Stimulated activated CD8-positive, alpha-beta memory T cell treated with anti-CD3 and anti-CD28 coated beads, Interleukin-12 subunit alpha, Interleukin-12 subunit beta, amount 100 ng/mL, for 1 hour (primary cell): ENCODE results near the gene ZNF841.
"Not testable (repeated sequence)": the region's sequence is repeated elsewhere in the genome, so short reads cannot be mapped to it uniquely, and the experiment has no call there.

Source experiments
- DNase-seq: peaks from one replicate; pipeline ENCODE4 v3.0.0-alpha.2; 2020; ENCODE audit warnings: low read depth

Gene ZNF841

DNA sequence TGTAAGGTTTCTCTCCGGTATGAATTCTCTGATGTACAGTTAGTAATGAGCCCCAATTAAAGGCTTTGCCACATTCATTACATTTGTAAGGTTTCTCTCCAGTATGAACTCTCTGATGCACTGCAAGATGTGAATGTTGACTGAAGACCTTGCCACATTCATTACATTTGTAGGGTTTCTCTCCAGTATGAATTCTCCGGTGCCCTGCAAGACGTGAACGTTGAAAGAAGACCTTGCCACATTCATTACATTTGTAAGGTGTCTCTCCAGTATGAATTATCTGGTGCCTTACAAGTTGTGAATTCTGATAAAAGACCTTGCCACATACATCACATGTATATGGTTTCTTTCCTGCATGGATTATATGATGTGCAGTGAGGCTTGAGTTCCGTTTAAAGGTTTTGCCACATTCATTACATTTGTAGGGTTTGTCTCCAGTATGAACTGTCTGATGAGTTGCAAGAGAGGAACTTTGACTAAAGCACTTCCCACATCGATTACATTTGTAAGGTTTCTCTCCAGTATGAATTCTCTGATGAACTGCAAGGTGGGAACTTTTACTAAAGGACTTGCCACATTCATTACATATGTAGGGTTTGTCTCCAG lies 29.2 kb downstream of the ZNF841 start:
- no peak for DNase-seq

DNA sequence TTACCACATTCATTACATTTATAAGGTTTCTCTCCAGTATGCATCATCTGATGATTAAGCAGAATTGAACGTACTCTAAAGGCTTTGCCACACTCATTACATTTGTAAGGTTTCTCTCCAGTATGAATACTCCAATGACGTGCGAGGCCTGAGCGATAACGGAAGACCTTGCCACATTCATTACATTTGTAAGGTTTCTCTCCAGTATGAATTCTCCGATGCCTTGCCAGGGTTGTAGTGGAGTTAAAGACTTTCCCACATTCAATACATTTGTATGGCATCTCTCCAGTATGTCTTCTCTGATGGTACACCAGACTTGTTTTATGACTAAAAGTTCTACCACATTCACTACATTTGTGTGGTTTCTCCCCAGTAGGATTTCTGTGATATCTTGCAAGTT lies 30.2 kb downstream of the ZNF841 start:
- no peak for DNase-seq

DNA sequence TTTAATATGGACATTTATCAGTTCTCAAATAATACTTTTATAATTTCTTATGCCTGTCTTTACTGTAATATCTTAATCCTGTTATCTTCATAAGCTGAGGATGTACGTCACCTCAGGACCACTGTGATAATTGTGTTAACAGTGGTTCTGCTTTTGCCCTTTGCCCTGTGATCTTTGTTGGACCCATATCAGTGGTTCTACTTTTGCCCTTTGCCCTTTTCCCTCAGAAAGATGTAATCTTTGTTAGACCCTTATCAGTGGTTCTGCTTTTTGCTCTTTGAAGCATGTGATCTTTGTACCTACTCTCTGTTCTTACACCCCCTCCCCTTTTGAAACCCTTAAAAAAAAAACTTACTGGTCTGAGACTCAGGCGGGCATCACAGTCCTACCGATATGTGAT lies 39.1 kb downstream of the ZNF841 start:
- DNase-seq, result not testable (repeated sequence)

DNA sequence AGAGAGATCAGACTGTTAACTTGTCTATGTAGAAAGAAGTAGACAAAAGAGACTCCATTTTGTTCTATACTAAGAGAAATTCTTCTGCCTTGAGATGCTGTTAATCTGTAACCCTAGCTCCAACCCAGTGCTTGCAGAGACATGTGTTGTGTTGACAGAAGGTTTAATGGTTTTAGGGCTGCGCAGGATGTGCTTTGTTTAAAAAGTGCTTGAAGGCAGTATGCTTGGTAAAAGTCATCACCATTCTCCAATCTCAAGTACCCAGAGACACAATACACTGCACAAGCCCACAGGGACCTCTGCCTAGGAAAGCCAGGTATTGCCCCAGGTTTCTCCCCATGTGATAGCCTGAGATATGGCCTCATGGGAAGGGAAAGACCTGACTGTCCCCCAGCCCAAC lies 43.8 kb downstream of the ZNF841 start:
- not testable (repeated sequence) for DNase-seq

DNA sequence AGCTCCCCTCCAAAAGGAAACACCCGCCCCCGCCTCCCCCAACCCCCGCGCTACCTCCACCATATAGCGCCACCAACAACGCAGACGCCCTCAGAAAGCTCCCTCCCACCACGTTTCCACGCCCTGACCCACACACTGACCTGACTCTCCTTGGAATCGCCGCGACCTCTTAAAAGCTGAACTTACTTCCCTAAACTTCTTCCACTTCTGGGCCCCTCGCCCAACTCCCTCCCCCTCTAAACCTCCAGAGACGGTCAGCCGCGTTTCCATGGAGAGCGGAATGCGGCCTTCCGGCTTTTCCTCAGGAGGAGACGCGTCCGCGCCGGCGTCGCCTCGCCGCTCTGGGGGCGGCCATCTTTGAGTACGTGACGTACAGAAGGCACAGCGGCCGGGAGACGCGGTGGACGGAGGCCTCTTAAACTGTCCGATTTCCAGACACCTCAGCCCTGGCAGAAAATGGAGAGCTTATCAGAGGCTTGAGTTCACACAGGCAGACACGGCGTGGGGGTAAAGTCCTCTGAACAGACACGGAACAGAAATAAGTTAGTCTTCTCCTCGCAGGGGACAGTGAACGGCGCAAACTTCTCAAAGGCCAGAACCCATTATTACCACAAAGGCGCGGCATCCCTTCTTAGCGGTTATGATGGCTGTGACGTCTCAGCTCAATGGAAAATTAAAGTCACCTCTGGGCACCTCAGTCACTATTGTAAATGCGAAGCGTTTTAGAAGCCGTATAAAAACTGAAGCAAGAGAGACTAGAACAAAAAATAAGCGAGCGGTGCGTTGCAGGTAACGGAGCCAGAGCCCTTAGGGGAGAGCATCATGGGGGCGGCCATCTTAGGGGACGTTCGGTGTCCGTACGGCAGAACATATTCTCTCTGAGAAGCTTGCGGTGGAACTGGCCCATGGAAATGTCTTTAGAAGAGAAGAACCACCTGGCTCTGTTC lies 46.7 kb downstream of the ZNF841 start, which contains the start of gene ZNF432:
Gene ZNF432, minus strand, starts transcription at position 284 of the 947 bp plus-strand sequence. CDS start 1,970 bp downstream, outside the sequence.
- DNase-seq, result peak; percentile 74

DNA sequence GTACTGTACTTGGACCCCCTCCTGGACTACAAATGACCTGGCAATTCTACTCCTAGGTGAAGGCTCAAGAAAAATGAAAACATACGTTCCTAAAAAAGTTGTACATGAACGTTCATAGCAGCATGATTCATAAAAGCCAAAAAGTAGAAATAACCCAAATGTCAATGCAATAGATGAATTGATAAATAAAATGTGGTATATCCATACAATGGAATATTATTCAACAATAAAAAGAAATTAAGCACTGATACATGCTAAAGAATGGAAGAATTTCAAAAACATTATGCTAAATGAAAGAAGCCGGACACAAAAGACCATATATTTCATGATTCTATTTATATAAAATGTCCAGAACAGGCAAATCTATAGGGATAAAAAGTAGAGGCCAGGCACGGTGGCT lies 56.4 kb downstream of the ZNF841 start:
- no peak for DNase-seq

DNA sequence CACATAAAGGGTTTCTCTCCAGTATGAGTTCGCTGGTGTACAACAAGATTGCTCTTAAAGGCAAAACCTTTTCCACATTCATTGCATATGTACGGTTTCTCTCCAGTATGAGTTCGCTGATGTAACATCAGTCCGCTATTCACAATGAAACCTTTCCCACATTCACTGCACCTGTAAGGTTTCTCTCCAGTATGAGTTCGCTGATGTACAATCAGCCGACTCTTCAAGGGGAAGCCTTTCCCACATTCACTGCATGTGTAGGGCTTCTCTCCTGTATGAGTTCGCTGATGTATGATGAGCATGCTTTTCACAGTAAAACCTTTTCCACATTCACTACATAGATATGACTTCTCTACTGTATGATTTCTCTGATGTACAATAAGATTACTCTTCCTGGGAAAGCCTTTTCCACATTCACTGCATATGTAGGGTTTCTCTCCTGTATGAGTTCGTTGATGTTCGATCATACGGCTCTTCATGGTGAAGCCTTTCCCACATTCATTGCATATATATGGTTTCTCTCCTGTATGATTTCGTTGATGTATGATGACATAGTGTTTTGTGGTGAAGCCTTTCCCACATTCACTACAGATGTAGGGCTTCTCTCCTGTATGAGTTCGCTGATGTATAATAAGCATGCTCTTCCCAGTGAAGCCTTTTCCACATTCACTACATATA lies 61.4 kb downstream of the ZNF841 start:
- DNase-seq, result no peak

DNA sequence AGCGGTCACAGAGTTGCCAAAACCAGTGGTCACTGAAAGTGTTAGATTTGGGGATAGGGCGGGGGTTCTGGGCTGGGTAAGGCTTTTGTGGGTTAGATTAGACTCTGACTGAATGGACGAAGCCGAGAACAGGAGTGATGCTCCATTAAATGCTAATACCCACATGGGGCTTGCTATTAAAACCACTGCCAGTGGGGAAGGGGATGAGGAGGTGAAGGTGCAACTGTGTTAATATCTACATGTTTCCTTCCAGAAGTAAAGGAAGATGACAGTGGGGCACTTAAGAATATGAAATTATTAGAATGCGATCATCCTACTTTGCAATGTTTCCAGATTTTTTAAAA lies 66.8 kb downstream of the ZNF841 start:
- no peak for DNase-seq

DNA sequence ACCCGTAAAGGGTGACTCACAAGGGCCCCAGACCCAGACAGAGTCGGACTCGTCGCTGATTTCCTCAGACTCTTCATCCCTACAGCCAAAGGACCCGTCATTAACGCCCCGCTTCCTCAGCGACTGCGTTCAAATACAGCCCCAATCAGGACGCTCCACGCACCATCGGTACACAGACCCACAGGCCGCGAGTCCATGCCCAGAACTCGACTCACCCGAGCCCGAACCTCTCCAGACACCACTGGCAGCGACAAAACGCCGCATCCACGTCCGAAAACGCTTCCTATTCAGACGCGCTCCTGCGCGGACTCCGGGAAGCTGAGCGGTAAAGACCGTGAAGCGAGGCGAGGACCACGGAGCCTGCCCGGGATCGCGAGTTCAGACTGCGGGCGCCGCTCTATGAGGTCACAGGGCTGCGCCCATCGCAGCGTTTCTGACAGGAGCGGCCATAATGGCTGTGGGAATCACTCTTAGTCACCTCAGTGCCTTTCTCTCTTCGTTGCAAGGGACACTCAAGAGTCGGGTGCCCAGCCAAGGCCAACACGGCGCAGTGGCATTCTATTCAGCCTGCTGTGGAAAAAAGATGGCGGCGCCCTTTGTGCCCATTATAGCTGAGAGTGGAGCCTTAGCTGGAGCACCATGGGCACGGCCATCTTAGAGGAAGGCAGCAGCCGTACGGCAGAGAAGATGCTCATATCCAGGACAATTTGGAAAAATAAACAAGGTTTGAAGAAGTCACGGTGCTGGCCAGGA lies 67.4 kb downstream of the ZNF841 start, which contains the start of gene ZNF614:
Gene ZNF614, minus strand, starts transcription at position 353 of the 753 bp plus-strand sequence. CDS start 2,634 bp downstream, outside the sequence.
- DNase-seq, result peak; percentile 73

DNA sequence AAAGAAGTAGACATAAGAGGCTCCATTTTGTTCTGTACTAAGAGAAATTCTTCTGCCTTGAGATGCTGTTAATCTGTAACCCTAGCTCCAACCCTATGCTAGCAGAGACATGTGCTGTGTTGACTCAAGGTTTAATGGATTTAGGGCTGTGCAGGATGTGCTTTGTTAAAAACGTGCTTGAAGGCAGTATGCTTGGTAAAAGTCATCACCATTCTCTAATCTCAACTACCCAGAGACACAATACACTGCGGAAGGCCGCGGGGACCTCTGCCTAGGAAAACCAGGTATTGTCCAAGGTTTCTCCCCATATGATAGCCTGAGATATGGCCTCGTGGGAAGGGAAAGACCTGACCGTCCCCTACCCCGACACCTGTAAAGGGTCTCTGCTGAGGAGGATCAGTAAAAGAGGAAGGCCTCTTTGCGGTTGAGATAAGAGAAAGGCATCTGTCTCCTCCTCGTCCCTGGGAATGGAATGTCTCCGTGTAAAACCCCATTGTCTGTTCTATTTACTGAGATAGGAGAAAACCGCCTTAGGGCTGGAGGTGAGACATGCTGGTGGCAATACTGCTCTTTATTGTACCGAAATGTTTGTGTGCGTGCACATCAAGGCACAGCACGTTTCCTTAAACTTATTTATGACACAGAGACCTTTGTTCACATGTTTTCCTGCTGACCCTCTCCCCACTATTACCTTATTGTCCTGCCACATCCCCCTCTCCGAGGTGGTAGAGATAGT lies 69.1 kb downstream of the ZNF841 start:
- DNase-seq, result not testable (repeated sequence)

DNA sequence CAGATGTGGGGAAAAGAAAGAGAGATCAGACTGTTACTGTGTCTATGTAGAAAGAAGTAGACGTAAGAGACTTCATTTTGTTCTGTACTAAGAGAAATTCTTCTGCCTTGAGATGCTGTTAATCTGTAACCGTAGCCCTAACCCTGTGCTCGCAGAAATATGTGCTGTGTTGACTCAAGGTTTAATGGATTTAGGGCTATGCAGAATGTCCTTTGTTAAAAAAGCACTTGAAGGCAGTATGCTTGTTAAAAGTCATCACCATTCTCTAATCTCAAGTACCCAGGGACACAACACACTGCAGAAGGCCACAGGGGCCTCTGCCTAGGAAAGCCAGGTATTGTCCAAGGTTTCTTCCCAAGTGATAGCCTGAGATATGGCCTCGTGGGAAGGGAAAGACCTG lies 71.1 kb downstream of the ZNF841 start:
- DNase-seq, result not testable (repeated sequence)

DNA sequence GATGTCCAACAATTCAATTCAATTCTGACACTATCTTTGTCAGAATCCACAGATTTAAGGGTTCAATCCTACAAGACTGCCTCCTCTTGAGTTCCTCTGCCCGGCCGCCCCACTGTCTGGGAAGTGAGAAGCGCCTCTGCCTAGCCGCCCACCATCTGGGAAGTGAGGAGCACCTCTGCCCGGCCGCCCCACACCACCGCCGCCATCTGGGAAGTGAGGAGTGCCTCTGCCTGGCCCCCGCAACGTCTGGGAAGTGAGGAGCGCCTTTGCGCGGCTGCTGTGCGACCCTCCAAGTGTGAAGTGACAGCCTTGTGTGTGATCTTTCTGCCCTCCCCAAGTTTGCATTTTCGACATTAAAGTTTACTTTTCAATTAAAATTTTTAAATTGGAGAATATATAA lies 73.4 kb downstream of the ZNF841 start:
- no peak for DNase-seq

DNA sequence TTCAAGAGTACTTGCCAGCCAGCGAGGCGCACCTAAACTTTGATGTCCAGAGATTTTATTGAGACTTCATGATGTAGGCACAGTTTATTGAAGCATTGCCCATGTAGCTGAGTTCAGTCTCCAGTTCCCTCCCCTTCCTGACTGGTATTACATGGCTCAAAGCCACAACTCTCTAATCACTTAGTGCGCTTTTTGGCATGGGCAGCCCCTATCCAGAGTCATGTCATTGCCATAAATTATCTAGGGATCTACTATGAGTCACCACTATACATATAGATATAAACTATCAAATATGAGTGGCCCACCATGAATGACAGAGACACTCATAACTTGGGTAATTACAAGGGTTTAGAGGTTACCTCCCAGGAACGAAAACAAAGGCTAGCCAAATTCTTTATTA lies 75.1 kb downstream of the ZNF841 start:
- no peak for DNase-seq
